WI38 (cell line): ENCODE results near the gene SYPL2.

Experiments used
- H3K4me3 ChIP-seq: 2 replicates; pipeline ENCODE4 v1.5.1; 2011; ENCODE audit warnings: low read depth, mild to moderate bottlenecking, control low read depth, low read length
- TF ChIP-seq, protein P1 (sequence below): IDR thresholded peaks from 2 replicates; pipeline ENCODE4 v1.5.1; 2012; ENCODE audit warnings: low read depth, mild to moderate bottlenecking, control low read depth, low read length

Gene SYPL2

DNA sequence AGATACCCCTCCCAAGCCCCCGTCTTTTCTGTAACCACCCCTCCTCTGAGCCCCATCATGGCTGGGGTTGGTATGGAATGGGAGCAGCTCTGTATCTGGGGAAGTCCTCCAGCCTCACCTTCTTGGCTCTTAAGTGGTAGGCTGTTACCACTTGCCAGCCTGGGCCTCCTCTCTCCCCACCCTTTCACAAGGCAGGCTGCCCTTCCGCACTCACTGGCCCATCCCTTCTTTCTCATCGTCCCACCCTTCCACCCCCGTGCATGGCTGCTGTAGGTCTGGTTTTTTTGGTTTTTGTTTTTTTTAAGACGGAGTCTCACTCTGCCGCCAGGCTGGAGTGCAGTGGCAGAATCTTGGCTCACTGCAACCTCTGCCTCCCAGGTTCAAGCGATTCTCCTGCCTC is 32.7 kb downstream of the SYPL2 start:
- TF ChIP-seq, protein P1, sequence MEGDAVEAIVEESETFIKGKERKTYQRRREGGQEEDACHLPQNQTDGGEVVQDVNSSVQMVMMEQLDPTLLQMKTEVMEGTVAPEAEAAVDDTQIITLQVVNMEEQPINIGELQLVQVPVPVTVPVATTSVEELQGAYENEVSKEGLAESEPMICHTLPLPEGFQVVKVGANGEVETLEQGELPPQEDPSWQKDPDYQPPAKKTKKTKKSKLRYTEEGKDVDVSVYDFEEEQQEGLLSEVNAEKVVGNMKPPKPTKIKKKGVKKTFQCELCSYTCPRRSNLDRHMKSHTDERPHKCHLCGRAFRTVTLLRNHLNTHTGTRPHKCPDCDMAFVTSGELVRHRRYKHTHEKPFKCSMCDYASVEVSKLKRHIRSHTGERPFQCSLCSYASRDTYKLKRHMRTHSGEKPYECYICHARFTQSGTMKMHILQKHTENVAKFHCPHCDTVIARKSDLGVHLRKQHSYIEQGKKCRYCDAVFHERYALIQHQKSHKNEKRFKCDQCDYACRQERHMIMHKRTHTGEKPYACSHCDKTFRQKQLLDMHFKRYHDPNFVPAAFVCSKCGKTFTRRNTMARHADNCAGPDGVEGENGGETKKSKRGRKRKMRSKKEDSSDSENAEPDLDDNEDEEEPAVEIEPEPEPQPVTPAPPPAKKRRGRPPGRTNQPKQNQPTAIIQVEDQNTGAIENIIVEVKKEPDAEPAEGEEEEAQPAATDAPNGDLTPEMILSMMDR = no peak

DNA sequence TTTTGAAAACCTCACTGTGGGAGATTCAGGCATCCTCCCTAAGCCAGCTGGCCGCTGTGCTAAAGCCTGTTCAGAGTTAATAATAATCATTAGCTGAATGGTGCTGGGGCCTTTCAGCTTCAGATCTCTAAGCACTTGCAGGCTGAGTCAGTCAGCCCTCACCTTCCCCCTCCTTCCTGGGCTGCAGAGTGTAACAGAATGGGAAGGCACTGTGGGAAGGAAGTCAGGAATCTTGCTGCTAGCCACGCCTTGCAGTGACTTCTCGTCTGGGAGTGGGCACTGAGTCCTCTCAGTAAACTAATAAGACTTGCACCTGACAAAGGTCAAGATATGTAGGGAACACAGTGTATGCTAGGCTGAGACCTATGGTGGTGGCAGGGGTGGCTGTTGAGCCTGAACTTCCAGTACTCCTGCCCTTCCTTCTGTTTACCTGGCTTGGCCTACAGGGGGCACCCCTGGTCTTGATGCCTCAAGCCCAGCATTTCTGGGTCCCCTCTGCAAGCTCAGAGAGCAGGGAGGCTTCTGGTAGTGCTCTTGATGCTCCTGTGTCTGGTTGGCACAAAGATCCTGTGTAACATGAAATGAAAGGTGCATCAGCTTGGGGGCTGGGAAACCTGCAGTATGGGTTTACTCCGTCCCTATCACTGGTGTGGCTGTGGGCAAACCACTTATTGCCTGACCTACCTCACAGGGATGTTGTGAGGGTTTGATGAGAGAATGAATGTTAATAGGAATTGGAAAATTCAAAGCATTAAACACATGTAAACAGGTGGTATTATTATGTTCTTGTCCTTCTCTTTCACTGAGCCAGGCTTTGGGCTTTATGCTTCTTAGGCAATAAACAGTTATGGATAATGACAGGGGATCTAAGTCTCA is 33.6 kb downstream of the SYPL2 start:
- H3K4me3 ChIP-seq = no peak overlapping the region
- TF ChIP-seq, protein P1 = peak; percentile 48

More for the DNA sequence above, 32.7 kb downstream of the SYPL2 start:
- no peak overlapping the region for H3K4me3 ChIP-seq

- TF ChIP-seq, protein P1 = no peak
Measured at GRCh38 chr1:109500941-109501381, 34.6 kb downstream of the SYPL2 start.

DNA sequence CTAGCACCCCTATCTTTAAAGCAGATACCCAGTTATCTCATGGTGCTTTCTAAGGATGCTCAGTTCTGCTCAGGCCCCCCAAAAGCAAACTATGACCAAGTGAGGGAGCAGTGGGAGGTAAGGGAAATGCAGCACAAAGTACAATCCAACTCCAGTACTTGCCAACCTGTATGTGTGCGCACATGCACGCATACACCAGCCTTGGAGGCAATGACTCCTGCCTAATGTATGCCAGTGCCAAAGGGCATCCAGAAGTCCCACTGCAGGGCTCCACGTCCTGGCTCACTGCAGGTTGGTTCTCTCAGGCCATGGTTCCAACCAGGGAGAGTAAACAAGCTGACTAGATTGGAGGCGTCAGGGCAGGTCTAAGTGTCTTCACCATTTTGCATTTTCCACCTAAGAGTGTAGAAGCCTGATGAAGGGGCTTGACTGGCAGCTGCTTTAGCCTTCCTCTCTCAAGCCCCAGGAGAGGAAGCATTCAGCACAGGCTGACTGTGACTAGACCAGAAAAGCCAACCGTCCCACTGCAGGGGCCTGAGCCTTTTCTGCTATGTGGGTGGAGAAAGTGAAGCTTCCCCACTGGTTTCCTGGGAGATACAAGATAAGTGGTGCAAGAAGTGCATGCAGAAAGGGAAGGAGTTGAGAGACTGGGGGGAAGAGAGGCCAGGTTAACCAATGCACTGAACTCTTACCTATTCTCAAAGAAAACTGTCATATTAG is 35.5 kb downstream of the SYPL2 start:
- H3K4me3 ChIP-seq = no peak overlapping the region
- TF ChIP-seq, protein P1 = no peak

More at GRCh38 chr1:109500941-109501381, 34.6 kb downstream of the SYPL2 start:
- H3K4me3 ChIP-seq = no peak overlapping the region

- no peak overlapping the region for H3K4me3 ChIP-seq
- TF ChIP-seq, protein P1 = no peak
Measured at GRCh38 chr1:109502364-109502851, 36.1 kb downstream of the SYPL2 start.

DNA sequence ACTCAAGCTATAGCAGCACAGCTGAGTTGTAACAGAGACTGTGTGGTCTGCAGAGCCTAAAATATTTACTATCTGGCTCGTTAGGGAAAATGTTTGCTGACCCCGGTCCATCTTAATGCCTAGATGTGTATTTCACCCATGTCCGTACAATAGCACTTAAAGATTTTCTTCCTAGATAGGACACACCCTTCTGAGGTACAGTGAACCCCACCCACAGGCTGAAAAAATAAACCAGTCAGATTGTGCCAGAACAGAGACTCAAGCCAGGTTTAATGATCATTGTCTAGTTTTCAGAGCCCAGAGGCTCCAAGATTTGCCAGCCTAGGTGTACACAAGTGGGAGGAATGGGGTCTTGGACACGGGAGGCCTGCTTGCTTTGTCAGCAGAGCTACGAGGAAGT is 37.6 kb downstream of the SYPL2 start:
- no peak overlapping the region for H3K4me3 ChIP-seq
- TF ChIP-seq, protein P1 = no peak
